A549 (cell line): ENCODE results near the gene CNTNAP2. TPM values are rescaled to one million over a fixed set of nuclear protein-coding genes. Genes with fewer than 3 reads are reported as not detected.

Source experiments
- ATAC-seq, 2 experiments: fragments of 200-7000 bp in 1 of 2; fragments of >200 bp in 1 of 2; cut with Nextera tagmentation in 1 of 2; cut with Tn5 transposase in 1 of 2; 3 replicates each; pipeline versions ENCODE4 v1.8.0 to v1.9.1; 2018 to 2020; ENCODE audit warnings: mild to moderate bottlenecking in 1 of 2, moderate library complexity in 1 of 2
- CTCF ChIA-PET: fragments of 300-600 bp; sonication (Branson Sonifier 250); formaldehyde crosslinking; extraction: SDS; loops from one replicate; lab custom pipeline; 2021; ENCODE audit warnings: antibody characterized with exemption, inconsistent platforms; lab: Yijun Ruan, JAX
- POLR2A ChIA-PET: fragments of 350-600 bp; formaldehyde crosslinking; extraction: SDS; loops from one replicate; lab custom pipeline; 2021; ENCODE audit warnings: antibody characterized with exemption, inconsistent platforms; lab: Yijun Ruan, JAX
- DNase-seq, 2 experiments: peaks; one replicate each; pipeline versions ENCODE4 v3.0.0 to v3.0.0-alpha.2; 2011 to 2016; ENCODE audit warnings: low read depth in 1 of 2, low spot score in 1 of 2
- FAIRE-seq: peaks from 2 replicates; lab custom pipeline; 2011; peaks lifted over from hg19 to GRCh38; lab: Jason Lieb, UNC
- H3K27ac ChIP-seq, 2 experiments: fragments of >200 bp; sonication (Bioruptor Twin); formaldehyde crosslinking; 3 replicates each; pipeline ENCODE4 v1.5.1; 2016 to 2017
- H3K4me1 ChIP-seq: fragments of >200 bp; sonication (Bioruptor Twin); formaldehyde crosslinking; 3 replicates; pipeline ENCODE4 v1.6.1; 2016
- H3K4me2 ChIP-seq: fragments of >200 bp; sonication (Bioruptor Twin); formaldehyde crosslinking; 3 replicates; pipeline ENCODE4 v1.6.1; 2016
- H3K4me3 ChIP-seq: fragments of >200 bp; sonication (Bioruptor Twin); formaldehyde crosslinking; 3 replicates; pipeline ENCODE4 v1.5.1; 2016
- H3K9me3 ChIP-seq: fragments of >200 bp; sonication (Bioruptor Twin); formaldehyde crosslinking; 3 replicates; pipeline ENCODE4 v1.6.1; 2016
- BHLHE40 ChIP-seq: IDR thresholded peaks from 2 replicates; pipeline ENCODE4 v1.6.1; 2012; ENCODE audit warnings: low read depth, low read length, inconsistent platforms
- CBX8 ChIP-seq: fragments of 200-600 bp; sonication (generic); IDR thresholded peaks from 2 replicates; pipeline ENCODE4 v1.6.1; 2016
- CEBPB ChIP-seq, 2 experiments: fragments of >200 bp in 1 of 2; sonication (Bioruptor Twin) in 1 of 2; formaldehyde crosslinking in 1 of 2; IDR thresholded peaks; 2 replicates each; pipeline ENCODE4 v1.6.1; 2012 to 2016
- EHMT2 ChIP-seq: fragments of 200-600 bp; sonication (generic); IDR thresholded peaks from 2 replicates; pipeline ENCODE4 v1.6.1; 2016; ENCODE audit warnings: antibody characterized with exemption, low read depth, mild to moderate bottlenecking, moderate library complexity
- ELK1 ChIP-seq: fragments of 150-350 bp; IDR thresholded peaks from 2 replicates; pipeline ENCODE4 v1.6.1; 2014; ENCODE audit warnings: low read depth, mild to moderate bottlenecking, low read length
- EP300 ChIP-seq, 2 experiments: fragments of >200 bp; sonication (Bioruptor Twin); formaldehyde crosslinking; IDR thresholded peaks; 2 replicates in 1 of 2; 3 replicates in 1 of 2; pipeline ENCODE4 v1.6.1; 2016 to 2017
- ESRRA ChIP-seq: fragments of 150-350 bp; IDR thresholded peaks from 2 replicates; pipeline ENCODE4 v1.6.1; 2014; ENCODE audit warnings: mild to moderate bottlenecking, low read length, borderline replicate concordance
- FOSB ChIP-seq: fragments of 250-450 bp; sonication (Bioruptor Pico); IDR thresholded peaks from 2 replicates; pipeline ENCODE4 v1.5.0; 2020; ENCODE audit warnings: mild to moderate bottlenecking, moderate library complexity
- FOXS1 ChIP-seq: fragments of 250-450 bp; sonication (Bioruptor Pico); IDR thresholded peaks from 2 replicates; pipeline ENCODE4 v1.5.0; 2020; ENCODE audit warnings: mild to moderate bottlenecking, moderate library complexity
- HEYL ChIP-seq: fragments of 250-450 bp; sonication (Bioruptor Pico); IDR thresholded peaks from 2 replicates; pipeline ENCODE4 v1.8.0; 2021; ENCODE audit warnings: mild to moderate bottlenecking, moderate library complexity
- HOXB5 ChIP-seq: fragments of 250-450 bp; sonication (Bioruptor Pico); IDR thresholded peaks from 2 replicates; pipeline ENCODE4 v1.5.0; 2020; ENCODE audit warnings: mild to moderate bottlenecking, moderate library complexity
- KDM5A ChIP-seq: fragments of 200-600 bp; sonication (generic); IDR thresholded peaks from 2 replicates; pipeline ENCODE4 v1.6.1; 2016; ENCODE audit warnings: antibody characterized with exemption, mild to moderate bottlenecking
- MAFK ChIP-seq: fragments of 450-650 bp; IDR thresholded peaks from 2 replicates; pipeline ENCODE4 v1.6.1; 2014; ENCODE audit not compliant: partially characterized antibody
- NPAS2 ChIP-seq: fragments of 250-450 bp; sonication (Bioruptor Pico); IDR thresholded peaks from 2 replicates; pipeline ENCODE4 v1.8.0; 2022; ENCODE audit warnings: mild to moderate bottlenecking, moderate library complexity, borderline replicate concordance
- PHF8 ChIP-seq: fragments of 200-600 bp; sonication (generic); IDR thresholded peaks from 2 replicates; pipeline ENCODE4 v1.6.1; 2016; ENCODE audit warnings: low read depth, mild to moderate bottlenecking, antibody characterized with exemption, moderate library complexity, borderline replicate concordance
- REST ChIP-seq: fragments of 200-600 bp; sonication (generic); IDR thresholded peaks from 2 replicates; pipeline ENCODE4 v1.6.1; 2016; ENCODE audit warnings: antibody characterized with exemption, mild to moderate bottlenecking, moderate library complexity
- RFX5 ChIP-seq: fragments of 450-650 bp; IDR thresholded peaks from 2 replicates; pipeline ENCODE4 v1.7.1; 2014; ENCODE audit warnings: antibody characterized with exemption, mild to moderate bottlenecking, moderate library complexity
- RNF2 ChIP-seq: fragments of 200-600 bp; sonication (generic); IDR thresholded peaks from 2 replicates; pipeline ENCODE4 v1.6.1; 2016; ENCODE audit warnings: low read depth, mild to moderate bottlenecking, antibody characterized with exemption, moderate library complexity, borderline replicate concordance
- SREBF2 ChIP-seq: fragments of 450-650 bp; IDR thresholded peaks from 2 replicates; pipeline ENCODE4 v1.6.1; 2014; ENCODE audit warnings: mild to moderate bottlenecking, moderate library complexity
- TFCP2L1 ChIP-seq: fragments of 250-450 bp; sonication (Bioruptor Pico); IDR thresholded peaks from 2 replicates; pipeline ENCODE4 v1.5.0; 2021; ENCODE audit warnings: mild to moderate bottlenecking
- ZFP36 ChIP-seq: fragments of 450-650 bp; IDR thresholded peaks from 2 replicates; pipeline ENCODE4 v1.6.1; 2014; ENCODE audit warnings: borderline replicate concordance; ENCODE audit not compliant: partially characterized antibody
- WGBS: methylation state at CpG from one replicate; pipeline ENCODE4 v1.1.6; 2017; ENCODE audit errors: missing lambda C conversion rate; 5-methylcytosine and 5-hydroxymethylcytosine counted together
- polyA plus RNA-seq, 4 experiments: library from polyadenylated mRNA; depleted of rRNA in 3 of 4; stranded (reverse); fragments of >200 nt; fragmentation: RNase III in 1 of 4; extraction: RNeasy Plus Mini Kit Qiagen cat#74134 plus additional on column Dnase treatment in 1 of 4; gene quantifications; 2 replicates in 3 of 4; 3 replicates in 1 of 4; pipeline ENCODE4 v1.2.3, GENCODE V29; 2011 to 2017

CNTNAP2 gene
- polyA plus RNA-seq, 2 of the 4 experiments (the other 2 are of a cell fraction), result 0.05 to 0.13 TPM

- DNase-seq (no peak), FAIRE-seq (no peak)
- no peak overlapping the region for H3K4me3 ChIP-seq
- H3K9me3 ChIP-seq, result no peaks in the 10 kb centered on the region; the same call in 2 of the 3 replicates
- H3K4me1 ChIP-seq, result no peaks in the 10 kb centered on the region
- ChIA-PET CTCF (interaction anchor here (0.6 kb wide), 1 partner anchor 13 kb away, joined by 3 read pairs; no protein-coding TSS in a partner anchor), POLR2A (no interaction called here)
- TF ChIP-seq FOSB (CRISPR knock-in tag), result no peak
- TF ChIP-seq EP300 (IDR thresholded peaks at IDR 0.05), result no peak
- TF ChIP-seq RFX5, result no peak
- TF ChIP-seq PHF8, result no peak
- no peak for TF ChIP-seq HEYL (CRISPR knock-in tag)
- TF ChIP-seq CBX8, result no peak
- TF ChIP-seq REST, result no peak
- no peak for TF ChIP-seq ELK1
- TF ChIP-seq ZFP36, result no peak
- no peak for TF ChIP-seq SREBF2
- TF ChIP-seq ESRRA, result no peak
- no peak for TF ChIP-seq FOXS1 (CRISPR knock-in tag)
- no peak for TF ChIP-seq NPAS2 (CRISPR knock-in tag)
- no peak for TF ChIP-seq BHLHE40
- no peak for TF ChIP-seq HOXB5
- no peak for TF ChIP-seq TFCP2L1 (CRISPR knock-in tag)
- TF ChIP-seq, all 56 proteins: peak for 0
- Histone ChIP-seq H3K27ac (no peak overlapping the region), H3K4me2 (no peak overlapping the region)
- ATAC-seq, result no peak
- WGBS, result 3% methylated on average over 4 of the region's 4 CpGs
Observed at GRCh38 chr7:148091882-148092281, 1975.3 kb downstream of the CNTNAP2 start.

GRCh38 chr7:148093375-148094166 is 1977.0 kb downstream of the CNTNAP2 start:
- ChIA-PET CTCF (no interaction called here), POLR2A (no interaction called here)
- TF ChIP-seq KDM5A, result no peak
- TF ChIP-seq CEBPB (IDR thresholded peaks at IDR 0.05), result 0 out of 4 replicates have a peak, but pooled peaks of 1 of the 2 experiments have one; percentile 8
- FAIRE-seq (no peak), ATAC-seq (no peak), DNase-seq (no peak)
- WGBS, result 14% methylated on average over 9 of the region's 9 CpGs
- no peak overlapping the region for H3K4me3 ChIP-seq
- H3K4me1 ChIP-seq, result no peaks in the 10 kb centered on the region
- H3K9me3 ChIP-seq, result no peaks in the 10 kb centered on the region; the same call in 2 of the 3 replicates
- H3K27ac ChIP-seq, result no peak overlapping the region
- H3K4me2 ChIP-seq, result no peak overlapping the region

GRCh38 chr7:148095066-148095465 is 1978.5 kb downstream of the CNTNAP2 start:
- Histone ChIP-seq H3K27ac (no peak overlapping the region), H3K4me2 (no peak overlapping the region)
- TF ChIP-seq REST (no peak), FOSB (CRISPR knock-in tag) (no peak), MAFK (no peak), NPAS2 (CRISPR knock-in tag) (no peak), EHMT2 (no peak), ELK1 (no peak), HOXB5 (no peak), RNF2 (no peak)
- TF ChIP-seq, all 56 proteins: peak for 0
- ATAC-seq, result no peak
- 1% methylated on average over 8 of the region's 8 CpGs for WGBS
- ChIA-PET POLR2A (no interaction called here), CTCF (no interaction called here)
- no peak for FAIRE-seq
- Histone ChIP-seq H3K9me3 (no peaks in the 10 kb centered on the region; the same call in 2 of the 3 replicates), H3K4me1 (no peaks in the 10 kb centered on the region), H3K4me3 (no peak overlapping the region)
- no peak for DNase-seq
